Endothelial cell of umbilical vein (primary cell): ENCODE measurements around the gene ANXA11. TPM values are rescaled to one million over a fixed set of nuclear protein-coding genes. Genes with fewer than 3 reads are reported as not detected.

ENCODE experiments used
- BruUV-seq: library from RNA; stranded (reverse); fragments of 400-500 nt; replicated peaks from 2 replicates; lab custom pipeline; 2021; lab: Mats Ljungman, UMichigan
- CTCF ChIA-PET: fragments of 300-600, 350-600 bp; sonication (Branson Sonifier 250); formaldehyde crosslinking; loops from one replicate; lab custom pipeline; 2021; ENCODE audit warnings: antibody characterized with exemption, inconsistent platforms; lab: Charles Lee
- POLR2A ChIA-PET: fragments of 300-600, 350-600 bp; sonication (Branson Sonifier 250); formaldehyde crosslinking; loops from one replicate; lab custom pipeline; 2021; ENCODE audit warnings: antibody characterized with exemption, inconsistent platforms; lab: Charles Lee
- DNase-seq: peaks from one replicate; pipeline ENCODE4 v3.0.0-alpha.2; 2011; ENCODE audit warnings: low read depth, low spot score
- FAIRE-seq: peaks from 2 replicates; lab custom pipeline; 2011; peaks lifted over from hg19 to GRCh38; lab: Jason Lieb, UNC
- H2AFZ ChIP-seq: 2 replicates; pipeline ENCODE4 v1.6.0; 2012; ENCODE audit warnings: low read depth, low read length, control low read depth, inconsistent platforms
- H3K27ac ChIP-seq: 2 replicates; pipeline ENCODE4 v1.5.1; 2011; ENCODE audit warnings: low read depth, mild to moderate bottlenecking, control low read depth, low read length, moderate library complexity; ENCODE audit not compliant: insufficient read depth
- H3K27me3 ChIP-seq, 2 experiments: 2 replicates each; pipeline versions ENCODE4 v1.6.0 to v1.6.1; 2011; ENCODE audit warnings: low read length in 2 of 2, mixed read lengths in 1 of 2; ENCODE audit not compliant: control insufficient read depth in 2 of 2, insufficient read depth in 2 of 2
- H3K36me3 ChIP-seq, 2 experiments: 2 replicates in 1 of 2; 3 replicates in 1 of 2; pipeline ENCODE4 v1.5.1; 2011; ENCODE audit warnings: low read length in 2 of 2, mild to moderate bottlenecking in 1 of 2, moderate library complexity in 1 of 2; ENCODE audit not compliant: control insufficient read depth in 2 of 2, insufficient read depth in 2 of 2; ENCODE audit errors: extremely low read depth in 1 of 2
- H3K4me1 ChIP-seq: 3 replicates; pipeline ENCODE4 v1.5.1; 2011; ENCODE audit warnings: mild to moderate bottlenecking, low read length; ENCODE audit not compliant: control insufficient read depth, insufficient read depth; ENCODE audit errors: extremely low read depth
- H3K4me2 ChIP-seq: 2 replicates; pipeline ENCODE4 v1.6.1; 2011; ENCODE audit warnings: low read length, control low read depth, mixed read lengths; ENCODE audit not compliant: insufficient read depth
- H3K4me3 ChIP-seq, 3 experiments: fragments of 200-600 bp in 1 of 3; sonication (generic), shearing (Covaris generic) in 1 of 3; replicated peaks in 1 of 3; 2 replicates each; pipeline ENCODE4 v1.5.1; 2011 to 2016; ENCODE audit warnings: control low read depth in 3 of 3, low read length in 3 of 3, mild to moderate bottlenecking in 2 of 3, inconsistent platforms in 1 of 3, low read depth in 1 of 3, moderate library complexity in 1 of 3; ENCODE audit not compliant: insufficient read depth in 1 of 3
- H3K79me2 ChIP-seq: 2 replicates; pipeline ENCODE4 v1.6.0; 2012; ENCODE audit warnings: low read length, inconsistent platforms; ENCODE audit not compliant: control insufficient read depth, insufficient read depth
- H3K9ac ChIP-seq: replicated peaks from 2 replicates; pipeline ENCODE3; 2011; ENCODE audit warnings: low read length, control low read depth; ENCODE audit not compliant: insufficient read depth; ENCODE audit errors: extremely low read depth
- H3K9me1 ChIP-seq: replicated peaks from 3 replicates; pipeline ENCODE4 v1.6.0; 2011; ENCODE audit warnings: mild to moderate bottlenecking, low read length; ENCODE audit not compliant: control insufficient read depth, insufficient read depth; ENCODE audit errors: extremely low read depth
- H3K9me3 ChIP-seq: replicated peaks from 2 replicates; pipeline ENCODE4 v1.5.1; 2012; ENCODE audit warnings: low read length, inconsistent platforms; ENCODE audit not compliant: control insufficient read depth, insufficient read depth
- H4K20me1 ChIP-seq: replicated peaks from 2 replicates; pipeline ENCODE3; 2011; ENCODE audit warnings: mild to moderate bottlenecking, low read length; ENCODE audit not compliant: control insufficient read depth, insufficient read depth; ENCODE audit errors: extremely low read depth
- CTCF ChIP-seq, 2 donors: IDR thresholded peaks; 1 replicate in 1 of 2; 2 replicates in 1 of 2; pipeline ENCODE4 v1.5.1; 2011; ENCODE audit warnings: low read length in 2 of 2, mild to moderate bottlenecking in 2 of 2, moderate library complexity in 2 of 2, control low read depth in 1 of 2, inconsistent platforms in 1 of 2, low read depth in 1 of 2; ENCODE audit not compliant: insufficient read depth in 1 of 2; ENCODE audit errors: extremely low read depth in 1 of 2
- EZH2 ChIP-seq: IDR thresholded peaks from 2 replicates; pipeline ENCODE4 v1.6.1; 2012; ENCODE audit warnings: borderline replicate concordance, low read depth, mild to moderate bottlenecking, moderate library complexity, low read length, inconsistent platforms; ENCODE audit not compliant: severe bottlenecking
- FOS ChIP-seq: IDR thresholded peaks from 2 replicates; pipeline ENCODE4 v1.6.1; 2011; ENCODE audit warnings: mild to moderate bottlenecking, low read length, moderate library complexity, borderline replicate concordance; ENCODE audit not compliant: insufficient read depth
- GATA2 ChIP-seq: IDR thresholded peaks from 2 replicates; pipeline ENCODE4 v1.7.0; 2011; ENCODE audit warnings: low read depth, mild to moderate bottlenecking, moderate library complexity, mixed read lengths, low read length; ENCODE audit not compliant: insufficient read length, insufficient read depth
- JUN ChIP-seq: IDR thresholded peaks from 2 replicates; pipeline ENCODE4 v1.6.1; 2011; ENCODE audit warnings: borderline replicate concordance, low read depth; ENCODE audit not compliant: insufficient read length, insufficient read depth
- MAX ChIP-seq: IDR thresholded peaks from 2 replicates; pipeline ENCODE4 v1.6.1; 2011; ENCODE audit not compliant: insufficient read depth, insufficient read length
- MYC ChIP-seq: IDR thresholded peaks from one replicate; pipeline ENCODE4 v1.6.1; 2011; ENCODE audit warnings: mild to moderate bottlenecking, low read depth, low read length
- POLR2A ChIP-seq: IDR thresholded peaks from 2 replicates; pipeline ENCODE4 v1.6.1; 2012; ENCODE audit warnings: low read depth, mild to moderate bottlenecking, control low read depth, low read length
- POLR2AphosphoS5 ChIP-seq: IDR thresholded peaks from 2 replicates; pipeline ENCODE4 v1.6.1; 2012; ENCODE audit warnings: low read depth, mild to moderate bottlenecking, control low read depth, low read length, moderate library complexity; ENCODE audit not compliant: insufficient read depth
- dilution Hi-C: fragments of 300-500 bp; cut with MboI; formaldehyde crosslinking; loops from one replicate; pipeline ENCODE4 v1.15.0; 2019; ENCODE audit warnings: low sequenced_read_pairs; ENCODE audit not compliant: extremely low pct_ligation_motif_present
- intact Hi-C: fragments of 100-400 bp; cut with micrococcal nuclease; formaldehyde crosslinking; loops from one replicate; pipeline ENCODE4 v1.10.0; 2022
- polyA plus RNA-seq, 4 experiments: library from polyadenylated mRNA; depleted of rRNA in 3 of 4; stranded (reverse) in 3 of 4; unstranded in 1 of 4; fragments of >200 nt; gene quantifications; 2 replicates each; pipeline versions ENCODE4 v1.2.1 to v1.2.3, GENCODE V29; 2011 to 2012; ENCODE audit warnings: missing spikeins in 1 of 4
- total RNA-seq: library from RNA; stranded (reverse); gene quantifications from 2 replicates; pipeline ENCODE4 v1.2.3, GENCODE V29; 2021

Gene ANXA11
- total and polyA plus RNA-seq, 2 donors (not counting 3 experiments of a cell fraction or from before 2014, with no cell fraction given) = 59.2 to 143 TPM

GRCh38 chr10:80210259-80210658 lies 4.9 kb upstream of the ANXA11 start:
- POLR2A ChIA-PET = no interaction called here
- Histone ChIP-seq H2AFZ (no peak overlapping the region), H3K79me2 (peaks cover 3% of the 10 kb centered on the region), H3K27ac (no peak overlapping the region), H3K4me2 (no peak overlapping the region), H3K4me3 (no peak overlapping the region), H3K9ac (no peak overlapping the region), H3K36me3 (no peaks in the 10 kb centered on the region), H3K27me3 (no peaks in the 10 kb centered on the region), H4K20me1 (no peaks in the 10 kb centered on the region), H3K4me1 (peaks cover 12% of the 10 kb centered on the region), H3K9me3 (no peaks in the 10 kb centered on the region), H3K9me1 (no peaks in the 10 kb centered on the region)
- BruUV-seq = no TSS peak
- FAIRE-seq (no peak), DNase-seq (no peak)
- TF ChIP-seq EZH2 = no peak
- TF ChIP-seq GATA2 = no peak
- TF ChIP-seq JUN = no peak
- TF ChIP-seq FOS = no peak
- TF ChIP-seq CTCF (IDR thresholded peaks at IDR 0.05; ENCODE audit: extremely low read depth in 1 of 2, insufficient read depth in 1 of 2, low read depth in 1 of 2, low read length in 2 of 2) = no peak
- TF ChIP-seq MYC = no peak
- TF ChIP-seq POLR2A = no peak
- TF ChIP-seq POLR2AphosphoS5 = no peak
- no peak for TF ChIP-seq MAX
- CTCF ChIA-PET = interaction anchor here (1.4 kb wide), 1 partner anchor 11 kb away, joined by 3 read pairs; no protein-coding TSS in a partner anchor
- intact Hi-C loops (no loop called here), dilution Hi-C loops (no loop called here)
